ENCODE measurements around the gene VPS4A.

DNA sequence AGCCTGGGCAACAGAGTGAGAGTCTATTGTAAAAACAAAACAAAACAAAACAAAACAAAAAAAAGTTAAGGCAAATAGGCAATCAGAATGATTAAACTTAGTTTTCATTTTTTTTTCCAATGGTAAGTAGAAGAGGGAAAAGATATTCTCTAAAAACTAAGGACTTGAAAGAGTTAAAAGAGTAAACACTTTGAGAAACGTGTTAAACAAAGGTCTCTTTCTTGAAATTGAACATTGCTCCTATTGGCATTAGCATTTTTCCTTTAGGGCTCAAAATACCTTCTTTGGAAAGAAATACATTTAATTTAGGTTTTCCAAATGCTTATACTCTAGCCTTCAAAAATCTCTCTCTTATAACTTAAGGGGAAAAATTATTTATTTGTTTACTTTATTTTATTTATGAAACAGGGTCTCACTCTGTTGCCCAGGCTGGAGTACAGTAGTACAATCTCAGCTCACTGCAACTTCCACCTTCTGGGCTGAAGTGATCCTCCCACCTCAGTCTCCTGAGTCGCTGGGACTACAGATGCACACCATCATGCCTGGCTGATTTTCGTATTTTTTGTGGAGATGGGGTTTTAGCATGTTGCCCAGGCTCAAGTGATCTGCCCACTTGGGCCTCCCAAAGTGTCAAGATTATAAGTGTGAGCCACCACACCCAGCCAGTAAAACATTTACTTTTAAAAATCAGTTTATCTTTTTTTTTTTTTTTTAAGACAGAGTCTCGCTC lies 44.7 kb upstream of the VPS4A start:
- no peak for TF ChIP-seq EZH2 (IDR thresholded peaks at IDR 0.05; ENCODE audit: insufficient read depth, low read length)
- TF ChIP-seq, protein P1, sequence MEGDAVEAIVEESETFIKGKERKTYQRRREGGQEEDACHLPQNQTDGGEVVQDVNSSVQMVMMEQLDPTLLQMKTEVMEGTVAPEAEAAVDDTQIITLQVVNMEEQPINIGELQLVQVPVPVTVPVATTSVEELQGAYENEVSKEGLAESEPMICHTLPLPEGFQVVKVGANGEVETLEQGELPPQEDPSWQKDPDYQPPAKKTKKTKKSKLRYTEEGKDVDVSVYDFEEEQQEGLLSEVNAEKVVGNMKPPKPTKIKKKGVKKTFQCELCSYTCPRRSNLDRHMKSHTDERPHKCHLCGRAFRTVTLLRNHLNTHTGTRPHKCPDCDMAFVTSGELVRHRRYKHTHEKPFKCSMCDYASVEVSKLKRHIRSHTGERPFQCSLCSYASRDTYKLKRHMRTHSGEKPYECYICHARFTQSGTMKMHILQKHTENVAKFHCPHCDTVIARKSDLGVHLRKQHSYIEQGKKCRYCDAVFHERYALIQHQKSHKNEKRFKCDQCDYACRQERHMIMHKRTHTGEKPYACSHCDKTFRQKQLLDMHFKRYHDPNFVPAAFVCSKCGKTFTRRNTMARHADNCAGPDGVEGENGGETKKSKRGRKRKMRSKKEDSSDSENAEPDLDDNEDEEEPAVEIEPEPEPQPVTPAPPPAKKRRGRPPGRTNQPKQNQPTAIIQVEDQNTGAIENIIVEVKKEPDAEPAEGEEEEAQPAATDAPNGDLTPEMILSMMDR (IDR thresholded peaks at IDR 0.05; ENCODE audit: insufficient read depth, low read depth, low read length), result no peak

Measured in astrocyte (in vitro differentiated cells and primary cell).